Activated CD8-positive, alpha-beta T cell treated with anti-CD3 and anti-CD28 coated beads for 36 hours (primary cell): ENCODE results near the gene OR10D3. TPM values are rescaled to one million over a fixed set of nuclear protein-coding genes. Genes with fewer than 3 reads are reported as not detected.

Source experiments
- ATAC-seq: fragments of 200-7000 bp; cut with Tn5 transposase; one replicate; pipeline ENCODE4 v1.10.0; 2021; ENCODE audit warnings: mild to moderate bottlenecking, moderate library complexity
- CTCF ChIA-PET: fragments of 350-600 bp; sonication (Branson Sonifier 250); formaldehyde crosslinking; loops from one replicate; lab custom pipeline; 2021; ENCODE audit warnings: antibody characterized with exemption; lab: Charles Lee
- POLR2A ChIA-PET: fragments of 350-600 bp; sonication (Branson Sonifier 250); formaldehyde crosslinking; loops from one replicate; lab custom pipeline; 2021; ENCODE audit warnings: antibody characterized with exemption; lab: Charles Lee
- DNase-seq: peaks from one replicate; pipeline ENCODE4 v3.0.0-alpha.2; 2020
- H3K27ac Mint-ChIP-seq: one replicate; pipeline ENCODE4 v1.8.0; 2021; ENCODE audit warnings: mild to moderate bottlenecking, mixed read lengths
- H3K27me3 Mint-ChIP-seq: one replicate; pipeline ENCODE4 v1.8.0; 2021; ENCODE audit warnings: mixed read lengths
- H3K36me3 Mint-ChIP-seq: one replicate; pipeline ENCODE4 v1.8.0; 2021; ENCODE audit warnings: low read depth, mixed read lengths
- H3K4me1 Mint-ChIP-seq: one replicate; pipeline ENCODE4 v1.8.0; 2021; ENCODE audit warnings: low read depth, mixed read lengths
- H3K4me3 Mint-ChIP-seq: one replicate; pipeline ENCODE4 v1.8.0; 2021; ENCODE audit warnings: mild to moderate bottlenecking, moderate library complexity, mixed read lengths
- H3K9me3 Mint-ChIP-seq: one replicate; pipeline ENCODE4 v1.8.0; 2021; ENCODE audit warnings: mixed read lengths
- CTCF ChIP-seq: fragments of 200-600 bp; IDR thresholded peaks from one replicate; pipeline ENCODE4 v1.8.0; 2022; ENCODE audit warnings: antibody characterized with exemption, mild to moderate bottlenecking
- intact Hi-C: fragments of 100-400 bp; cut with micrococcal nuclease; formaldehyde crosslinking; loops from one replicate; pipeline ENCODE4 v1.10.0; 2022
- total RNA-seq, 2 experiments: library from RNA; stranded (reverse); gene quantifications; one replicate each; pipeline ENCODE4 v1.2.3, GENCODE V29; 2021

Gene OR10D3
- not detected for total RNA-seq

GRCh38 chr11:124183068-124183467 lies at the start of gene OR10D3:
TSS of gene OR10D3 (plus strand) at chr11:124183345. CDS start at chr11:124185270, 1,925 bp downstream.
- no peak for DNase-seq
- ChIA-PET POLR2A (no interaction called here), CTCF (interaction anchor here (1.5 kb wide), 1 partner anchor 111 kb away, joined by 5 read pairs; no protein-coding TSS in a partner anchor)
- H3K4me1 Mint-ChIP-seq, result no peaks in the 10 kb centered on the region
- H3K4me3 Mint-ChIP-seq, result no peak within 1 kb of the TSS
- intact Hi-C loops, result no loop called here
- TF ChIP-seq CTCF, result no peak
- no peaks in the 10 kb centered on the region for H3K9me3 Mint-ChIP-seq
- peaks cover 13% of the 10 kb centered on the region for H3K27me3 Mint-ChIP-seq
- ATAC-seq, result no peak
- no peaks in the 10 kb centered on the region for H3K36me3 Mint-ChIP-seq
- H3K27ac Mint-ChIP-seq, result no peak within 1 kb of the TSS

- DNase-seq, result no peak
- ChIA-PET CTCF (no interaction called here), POLR2A (no interaction called here)
- no peak overlapping the region for H3K4me3 Mint-ChIP-seq
- no peak for TF ChIP-seq CTCF
- intact Hi-C loops, result no loop called here
- H3K4me1 Mint-ChIP-seq, result no peaks in the 10 kb centered on the region
- peaks cover 2% of the 10 kb centered on the region for H3K27me3 Mint-ChIP-seq
- H3K9me3 Mint-ChIP-seq, result peaks cover 9% of the 10 kb centered on the region
- H3K36me3 Mint-ChIP-seq, result peaks cover 11% of the 10 kb centered on the region
- H3K27ac Mint-ChIP-seq, result no peak overlapping the region
- ATAC-seq, result no peak
These were observed 40.1 kb upstream of the OR10D3 start for GRCh38 chr11:124143034-124143433.

- H3K36me3 Mint-ChIP-seq, result no peaks in the 10 kb centered on the region
- no peaks in the 10 kb centered on the region for H3K27me3 Mint-ChIP-seq
- ATAC-seq (no peak), DNase-seq (no peak)
- POLR2A ChIA-PET, result no interaction called here
- H3K4me3 Mint-ChIP-seq, result no peak overlapping the region
- no peak overlapping the region for H3K27ac Mint-ChIP-seq
- intact Hi-C loops, result no loop called here
- H3K9me3 Mint-ChIP-seq, result no peaks in the 10 kb centered on the region
- no peak for TF ChIP-seq CTCF
- no peaks in the 10 kb centered on the region for H3K4me1 Mint-ChIP-seq
- CTCF ChIA-PET, result no interaction called here
These were observed 35.2 kb upstream of the OR10D3 start for GRCh38 chr11:124147951-124148350.

- Mint-ChIP-seq H3K27me3 (peaks cover 2% of the 10 kb centered on the region), H3K4me3 (no peak overlapping the region), H3K9me3 (no peaks in the 10 kb centered on the region), H3K36me3 (no peaks in the 10 kb centered on the region), H3K4me1 (no peaks in the 10 kb centered on the region), H3K27ac (no peak overlapping the region)
- POLR2A ChIA-PET, result no interaction called here
- CTCF ChIA-PET, result no interaction called here
- intact Hi-C loops, result no loop called here
- no peak for TF ChIP-seq CTCF
- ATAC-seq, result no peak
- no peak for DNase-seq
These were observed 32.5 kb upstream of the OR10D3 start for GRCh38 chr11:124150684-124151083.

GRCh38 chr11:124152770-124153407 lies 30.3 kb upstream of the OR10D3 start:
- ChIA-PET CTCF (interaction anchor here (1.5 to 2.0 kb wide), 2 partner anchors 42 to 81 kb away, joined by 3 to 5 read pairs; no protein-coding TSS in a partner anchor), POLR2A (no interaction called here)
- Mint-ChIP-seq H3K9me3 (no peaks in the 10 kb centered on the region), H3K4me3 (no peak overlapping the region), H3K27me3 (peaks cover 2% of the 10 kb centered on the region), H3K4me1 (no peaks in the 10 kb centered on the region), H3K36me3 (no peaks in the 10 kb centered on the region), H3K27ac (no peak overlapping the region)
- intact Hi-C loops, result no loop called here
- no peak for DNase-seq
- ATAC-seq, result no peak
- TF ChIP-seq CTCF, result no peak
